LNCaP clone FGC (cell line): ENCODE measurements around the gene TTC4.

Source experiments
- DNase-seq: peaks from one replicate; pipeline ENCODE4 v3.0.0-alpha.2; 2011; ENCODE audit warnings: low read depth
- H3K4me3 ChIP-seq: 2 replicates; pipeline ENCODE4 v1.5.1; 2011; ENCODE audit warnings: mild to moderate bottlenecking, low read depth, low read length, control low read depth
- CTCF ChIP-seq: IDR thresholded peaks from 2 replicates; pipeline ENCODE4 v1.5.1; 2012; ENCODE audit warnings: mild to moderate bottlenecking; ENCODE audit not compliant: control insufficient read depth, insufficient read depth; ENCODE audit errors: extremely low read depth

Gene TTC4

GRCh38 chr1:54715493-54716298 lies at the start of gene TTC4:
Gene TTC4 (plus strand): TSS chr1:54715861. CDS start chr1:54715909, 48 bp downstream.
- TF ChIP-seq CTCF, result no peak
- DNase-seq, result no peak
- H3K4me3 ChIP-seq, result peak within 1 kb of the TSS; percentile 84

GRCh38 chr1:54666333-54666732 lies 49.3 kb upstream of the TTC4 start:
- H3K4me3 ChIP-seq, result no peak overlapping the region
- TF ChIP-seq CTCF, result no peak
- DNase-seq, result no peak

GRCh38 chr1:54667797-54668196 lies 47.9 kb upstream of the TTC4 start:
- no peak for DNase-seq
- no peak for TF ChIP-seq CTCF
- H3K4me3 ChIP-seq, result no peak overlapping the region

GRCh38 chr1:54668567-54668966 lies 47.1 kb upstream of the TTC4 start:
- H3K4me3 ChIP-seq, result no peak overlapping the region
- no peak for TF ChIP-seq CTCF
- no peak for DNase-seq

- H3K4me3 ChIP-seq, result no peak overlapping the region
- DNase-seq, result peak; percentile 4
- TF ChIP-seq CTCF, result peak; percentile 92
Observed at GRCh38 chr1:54671985-54672608, 43.6 kb upstream of the TTC4 start.

- H3K4me3 ChIP-seq, result no peak overlapping the region
- no peak for TF ChIP-seq CTCF
- DNase-seq, result no peak
Observed at GRCh38 chr1:54678776-54679643, 36.7 kb upstream of the TTC4 start.
